RWPE2 (cell line): ENCODE results near the gene MRPL21.

ENCODE experiments used
- ATAC-seq: fragments of 200-7000 bp; cut with Tn5 transposase; 3 replicates; pipeline ENCODE4 v1.9.1; 2021; ENCODE audit warnings: low read depth
- DNase-seq: peaks from one replicate; pipeline ENCODE4 v3.0.0-alpha.2; 2020; ENCODE audit warnings: low spot score
- H3K27ac ChIP-seq: fragments of 450-650 bp; 2 replicates; pipeline ENCODE4 v1.5.1; 2017; ENCODE audit warnings: mild to moderate bottlenecking; ENCODE audit not compliant: poor library complexity, severe bottlenecking
- H3K27me3 ChIP-seq: fragments of 250-450 bp; sonication (Bioruptor Pico); 2 replicates; pipeline ENCODE4 v1.5.1; 2021; ENCODE audit warnings: mild to moderate bottlenecking, moderate library complexity; ENCODE audit not compliant: insufficient read depth, poor library complexity, severe bottlenecking
- H3K36me3 ChIP-seq: fragments of 250-450 bp; sonication (Bioruptor Pico); 2 replicates; pipeline ENCODE4 v1.5.1; 2020; ENCODE audit warnings: low read depth, mild to moderate bottlenecking, moderate library complexity
- H3K4me1 ChIP-seq: fragments of 250-450 bp; sonication (Bioruptor Pico); 2 replicates; pipeline ENCODE4 v1.5.1; 2021; ENCODE audit warnings: mild to moderate bottlenecking, moderate library complexity; ENCODE audit not compliant: insufficient read depth, poor library complexity, severe bottlenecking
- H3K4me3 ChIP-seq: fragments of 250-450 bp; sonication (Bioruptor Pico); 2 replicates; pipeline ENCODE4 v1.5.1; 2021; ENCODE audit warnings: mild to moderate bottlenecking, moderate library complexity; ENCODE audit not compliant: severe bottlenecking
- H3K9me3 ChIP-seq: fragments of 250-450 bp; sonication (Bioruptor Pico); 2 replicates; pipeline ENCODE4 v1.5.1; 2021; ENCODE audit warnings: mild to moderate bottlenecking, moderate library complexity; ENCODE audit not compliant: severe bottlenecking
- CTCF ChIP-seq: fragments of 450-650 bp; IDR thresholded peaks from one replicate; pipeline ENCODE4 v1.5.1; 2017; ENCODE audit warnings: mild to moderate bottlenecking, moderate library complexity; ENCODE audit not compliant: poor library complexity, severe bottlenecking

Gene MRPL21

GRCh38 chr11:68938088-68938487, 34.5 kb upstream of the MRPL21 start:
- no peaks in the 10 kb centered on the region for H3K27me3 ChIP-seq
- H3K27ac ChIP-seq, result no peak overlapping the region
- H3K36me3 ChIP-seq, result peaks cover 16% of the 10 kb centered on the region
- no peaks in the 10 kb centered on the region for H3K4me1 ChIP-seq
- TF ChIP-seq CTCF, result no peak
- H3K9me3 ChIP-seq, result no peaks in the 10 kb centered on the region
- H3K4me3 ChIP-seq, result no peak overlapping the region
- DNase-seq (peak; percentile 50), ATAC-seq (no peak)

GRCh38 chr11:68936676-68937620, 33.3 kb upstream of the MRPL21 start:
- ATAC-seq (no peak), DNase-seq (peak; percentile 40)
- no peak overlapping the region for H3K4me3 ChIP-seq
- no peaks in the 10 kb centered on the region for H3K27me3 ChIP-seq
- H3K27ac ChIP-seq, result no peak overlapping the region
- H3K9me3 ChIP-seq, result no peaks in the 10 kb centered on the region
- no peaks in the 10 kb centered on the region for H3K4me1 ChIP-seq
- no peak for TF ChIP-seq CTCF
- peaks cover 16% of the 10 kb centered on the region for H3K36me3 ChIP-seq

- H3K4me3 ChIP-seq, result no peak overlapping the region
- peak; percentile 36 for DNase-seq
- no peaks in the 10 kb centered on the region for H3K4me1 ChIP-seq
- H3K27me3 ChIP-seq, result no peaks in the 10 kb centered on the region
- peaks cover 16% of the 10 kb centered on the region for H3K36me3 ChIP-seq
- ATAC-seq, result no peak
- no peak overlapping the region for H3K27ac ChIP-seq
- TF ChIP-seq CTCF, result no peak
- H3K9me3 ChIP-seq, result no peaks in the 10 kb centered on the region
Measured at GRCh38 chr11:68936358-68936636, 32.7 kb upstream of the MRPL21 start.

- no peak for TF ChIP-seq CTCF
- ATAC-seq, result no peak
- peak; percentile 34 for DNase-seq
- Histone ChIP-seq H3K4me3 (no peak overlapping the region), H3K36me3 (peaks cover 16% of the 10 kb centered on the region), H3K9me3 (no peaks in the 10 kb centered on the region), H3K27ac (no peak overlapping the region), H3K27me3 (no peaks in the 10 kb centered on the region), H3K4me1 (no peaks in the 10 kb centered on the region)
Measured at GRCh38 chr11:68935516-68936357, 32.1 kb upstream of the MRPL21 start.
